Activated T-helper 2 cell treated with anti-CD3 and anti-CD28 coated beads, Interferon-gamma antibody, Interleukin-2, Interleukin-4, amounts not matched to agents 10 μg/mL and 5 μg/mL and 100 μg/mL, durations not matched to agents 14 hours and 24 hours and 36 hours (primary cell): ENCODE data around the gene PIP5K1B. TPM values are rescaled to one million over a fixed set of nuclear protein-coding genes. Genes with fewer than 3 reads are reported as not detected.

Experiments
- DNase-seq: peaks from one replicate; pipeline ENCODE4 v3.0.0; 2021; ENCODE audit warnings: low spot score
- H3K27ac Mint-ChIP-seq: one replicate; pipeline ENCODE4 v1.8.0; 2021; ENCODE audit warnings: mixed read lengths
- H3K27me3 Mint-ChIP-seq: one replicate; pipeline ENCODE4 v1.8.0; 2021; ENCODE audit warnings: low read depth, mixed read lengths
- H3K36me3 Mint-ChIP-seq: one replicate; pipeline ENCODE4 v1.8.0; 2021; ENCODE audit warnings: low read depth, mixed read lengths
- H3K4me1 Mint-ChIP-seq: one replicate; pipeline ENCODE4 v1.8.0; 2021; ENCODE audit warnings: low read depth, mixed read lengths
- H3K4me3 Mint-ChIP-seq: one replicate; pipeline ENCODE4 v1.8.0; 2021; ENCODE audit warnings: low read depth, mild to moderate bottlenecking, moderate library complexity, mixed read lengths
- H3K9me3 Mint-ChIP-seq: one replicate; pipeline ENCODE4 v1.8.0; 2021; ENCODE audit warnings: mixed read lengths
- intact Hi-C: fragments of 100-400 bp; cut with micrococcal nuclease; formaldehyde crosslinking; loops from one replicate; pipeline ENCODE4 v1.15.1; 2023
- total RNA-seq: library from RNA; stranded (reverse); gene quantifications from 2 replicates; pipeline ENCODE4 v1.2.3, GENCODE V29; 2022

Gene PIP5K1B
- total RNA-seq, 1 donor from 2014 or later = 76.2 TPM

GRCh38 chr9:68927165-68927564, 222.1 kb downstream of the PIP5K1B start:
- no peak overlapping the region for H3K27ac Mint-ChIP-seq
- H3K4me3 Mint-ChIP-seq = no peak overlapping the region
- H3K4me1 Mint-ChIP-seq = peaks cover 29% of the 10 kb centered on the region
- no peaks in the 10 kb centered on the region for H3K27me3 Mint-ChIP-seq
- H3K36me3 Mint-ChIP-seq = peaks cover 55% of the 10 kb centered on the region
- intact Hi-C loops = no loop called here
- no peaks in the 10 kb centered on the region for H3K9me3 Mint-ChIP-seq
- no peak for DNase-seq

DNA sequence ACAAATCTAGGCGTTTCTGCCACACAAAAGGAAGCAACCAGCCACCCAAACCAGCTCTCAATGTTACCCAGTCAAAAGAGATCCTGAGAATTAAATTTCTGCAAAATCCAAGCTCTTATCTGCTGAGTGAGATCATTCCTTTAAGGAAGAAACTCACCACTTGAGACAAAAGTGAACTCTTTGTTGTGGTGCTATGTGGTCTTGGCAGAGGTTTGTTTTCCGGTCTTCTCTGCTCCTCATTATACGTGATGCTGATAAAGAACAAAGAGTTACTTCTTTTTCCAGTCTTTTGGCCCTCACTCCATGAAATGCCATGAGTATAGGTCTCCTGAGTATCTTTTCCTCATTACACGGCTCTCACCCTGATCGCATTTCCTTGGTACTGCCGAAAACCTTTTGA, 226.8 kb downstream of the PIP5K1B start:
- H3K4me1 Mint-ChIP-seq = peaks cover 43% of the 10 kb centered on the region
- H3K4me3 Mint-ChIP-seq = no peak overlapping the region
- H3K27ac Mint-ChIP-seq = peak overlapping the region; percentile 34
- H3K9me3 Mint-ChIP-seq = no peaks in the 10 kb centered on the region
- H3K27me3 Mint-ChIP-seq = no peaks in the 10 kb centered on the region
- DNase-seq = no peak
- H3K36me3 Mint-ChIP-seq = peaks cover 58% of the 10 kb centered on the region
- intact Hi-C loops = loop anchor here (1.0 kb wide), 1 partner anchor 15 kb away; no protein-coding TSS in a partner anchor

DNA sequence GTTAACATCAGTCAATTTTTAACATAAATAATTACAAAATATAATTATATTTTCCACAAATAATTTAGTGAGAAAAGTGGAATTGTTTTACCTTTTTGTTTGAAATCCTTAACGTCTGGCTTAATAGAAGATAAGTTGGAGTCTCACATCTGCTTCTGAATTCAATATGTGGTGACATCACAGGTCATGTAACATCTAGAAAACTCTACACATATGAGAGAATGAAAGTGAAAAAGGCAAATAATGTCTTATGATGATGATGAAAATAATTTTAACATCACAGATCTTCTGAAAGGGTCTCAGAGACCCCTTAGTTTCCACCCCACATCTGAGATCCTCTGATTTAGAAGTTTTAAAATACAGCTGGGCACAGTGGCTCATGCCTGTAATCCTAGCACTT, 227.4 kb downstream of the PIP5K1B start:
- intact Hi-C loops = loop anchor here (1.0 kb wide), 1 partner anchor 15 kb away; no protein-coding TSS in a partner anchor
- Mint-ChIP-seq H3K36me3 (peaks cover 60% of the 10 kb centered on the region), H3K27ac (peak overlapping the region; percentile 6), H3K4me1 (peaks cover 43% of the 10 kb centered on the region), H3K4me3 (no peak overlapping the region), H3K27me3 (no peaks in the 10 kb centered on the region), H3K9me3 (no peaks in the 10 kb centered on the region)
- DNase-seq = no peak

DNA sequence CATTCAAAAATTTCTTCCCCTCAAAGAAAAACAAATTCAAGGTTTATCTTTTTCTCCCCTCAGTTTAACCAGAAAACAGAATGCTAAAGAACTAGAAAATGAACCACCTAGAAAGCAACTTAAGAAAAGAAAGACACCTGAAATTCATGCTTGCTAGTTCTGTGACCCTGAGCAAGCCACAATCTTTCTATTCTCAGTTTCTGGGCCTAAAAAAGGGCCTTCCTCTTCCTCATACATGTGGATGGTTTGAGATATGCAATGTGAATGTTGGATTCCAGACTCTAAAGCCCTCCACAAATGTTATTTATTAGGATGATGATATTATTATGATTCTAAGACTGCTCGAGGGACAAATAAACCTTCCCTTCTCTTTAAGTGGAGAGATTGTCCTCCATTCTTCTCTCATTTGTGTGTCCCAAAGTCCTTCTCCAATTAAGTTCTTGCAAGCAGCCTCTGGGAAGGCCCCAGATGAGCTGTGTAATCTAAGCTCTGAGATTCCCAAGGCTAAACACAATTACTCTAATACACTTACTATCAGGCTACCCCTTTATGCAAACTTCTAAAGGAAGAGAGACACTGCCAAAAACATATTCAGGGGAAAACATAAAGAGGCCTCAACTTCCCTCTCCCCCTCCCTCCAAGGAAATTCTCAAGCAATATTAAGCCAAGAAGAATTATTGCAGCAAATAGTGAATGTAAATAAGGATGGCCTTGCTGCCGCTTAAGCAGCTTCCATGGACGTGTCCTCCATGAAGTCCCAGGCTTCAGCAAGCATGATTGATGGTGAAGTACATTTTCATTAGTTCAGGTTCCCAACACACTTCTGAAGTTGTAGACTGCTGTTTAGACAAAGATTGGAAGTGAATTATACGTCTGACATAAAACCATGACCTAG, 228.6 kb downstream of the PIP5K1B start:
- Mint-ChIP-seq H3K4me1 (peaks cover 41% of the 10 kb centered on the region), H3K27ac (peak overlapping the region; percentile 72), H3K36me3 (peaks cover 62% of the 10 kb centered on the region), H3K4me3 (peak overlapping the region; percentile 30), H3K9me3 (no peaks in the 10 kb centered on the region), H3K27me3 (peaks cover 1% of the 10 kb centered on the region)
- intact Hi-C loops = no loop called here
- DNase-seq = no peak

- peaks cover 65% of the 10 kb centered on the region for H3K36me3 Mint-ChIP-seq
- peaks cover 40% of the 10 kb centered on the region for H3K4me1 Mint-ChIP-seq
- no peak for DNase-seq
- intact Hi-C loops = no loop called here
- no peak overlapping the region for H3K27ac Mint-ChIP-seq
- H3K9me3 Mint-ChIP-seq = no peaks in the 10 kb centered on the region
- H3K27me3 Mint-ChIP-seq = peaks cover 1% of the 10 kb centered on the region
- H3K4me3 Mint-ChIP-seq = no peak overlapping the region
Measured at GRCh38 chr9:68934329-68934644, 229.2 kb downstream of the PIP5K1B start.

GRCh38 chr9:68940573-68940972, 235.5 kb downstream of the PIP5K1B start:
- Mint-ChIP-seq H3K4me1 (peaks cover 25% of the 10 kb centered on the region), H3K27ac (no peak overlapping the region), H3K27me3 (peaks cover 1% of the 10 kb centered on the region), H3K9me3 (no peaks in the 10 kb centered on the region), H3K36me3 (peaks cover 81% of the 10 kb centered on the region), H3K4me3 (no peak overlapping the region)
- DNase-seq = no peak
- intact Hi-C loops = loop anchor here (5.0 kb wide), 1 partner anchor 57 kb away; no protein-coding TSS in a partner anchor

DNA sequence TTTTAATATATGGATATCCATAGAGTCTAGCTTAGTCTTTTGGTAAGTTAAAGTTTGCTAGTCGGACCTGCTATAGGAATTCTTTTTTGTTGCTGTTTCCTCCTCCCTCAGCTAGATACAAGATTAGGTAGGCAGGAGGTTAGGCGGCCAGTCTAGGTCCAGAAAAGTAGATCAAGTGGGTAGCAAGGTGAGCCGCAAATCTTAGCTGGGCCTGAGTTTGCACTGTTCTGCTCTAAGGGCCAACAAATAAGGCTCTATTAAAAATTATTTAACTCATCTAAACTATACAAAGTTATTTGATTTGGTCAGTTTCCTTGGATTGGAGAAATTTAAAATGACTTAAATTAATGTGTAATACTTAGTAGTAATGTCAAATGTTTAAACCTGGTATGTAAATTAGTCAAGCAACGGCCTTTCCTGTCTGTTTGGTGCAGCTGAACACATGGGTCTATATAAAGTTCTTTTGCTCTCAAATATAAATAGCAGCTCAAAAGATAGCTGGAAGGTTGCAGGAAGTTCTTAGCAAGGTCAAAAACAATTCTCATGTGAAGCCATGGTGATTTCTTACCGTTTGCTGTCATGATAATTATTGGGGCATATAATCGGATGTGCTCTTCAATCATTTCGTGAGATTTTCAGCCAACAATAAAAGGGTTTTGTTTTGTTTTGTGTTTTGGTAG, 236.9 kb downstream of the PIP5K1B start:
- Mint-ChIP-seq H3K4me3 (no peak overlapping the region), H3K9me3 (no peaks in the 10 kb centered on the region), H3K27me3 (peaks cover 1% of the 10 kb centered on the region), H3K36me3 (peaks cover 81% of the 10 kb centered on the region), H3K27ac (no peak overlapping the region), H3K4me1 (peaks cover 29% of the 10 kb centered on the region)
- intact Hi-C loops = loop anchor here (5.0 kb wide), 1 partner anchor 55 kb away; no protein-coding TSS in a partner anchor
- no peak for DNase-seq

DNA sequence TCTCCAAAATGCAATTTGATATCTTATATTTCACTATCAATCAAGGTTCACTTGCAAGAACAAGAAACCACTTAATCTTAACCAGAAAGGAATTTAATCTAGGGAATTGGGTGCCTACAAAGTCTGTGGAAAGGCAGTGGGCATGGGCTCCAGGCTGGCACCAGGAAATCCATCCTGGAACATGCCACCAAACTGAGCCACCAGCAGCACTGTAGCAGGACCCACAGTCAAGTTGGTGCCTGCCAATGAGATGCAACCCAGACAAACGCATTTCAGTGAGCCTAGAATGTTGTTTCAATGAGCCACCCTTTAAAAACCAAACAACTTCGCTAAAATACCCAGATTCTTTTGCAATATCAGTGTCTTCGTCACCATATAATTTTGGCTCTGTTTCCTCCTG, 237.8 kb downstream of the PIP5K1B start:
- Mint-ChIP-seq H3K27ac (no peak overlapping the region), H3K27me3 (no peaks in the 10 kb centered on the region), H3K36me3 (peaks cover 79% of the 10 kb centered on the region), H3K9me3 (no peaks in the 10 kb centered on the region), H3K4me3 (no peak overlapping the region), H3K4me1 (peaks cover 35% of the 10 kb centered on the region)
- no peak for DNase-seq
- intact Hi-C loops = loop anchor here (5.0 kb wide), 1 partner anchor 55 kb away; no protein-coding TSS in a partner anchor

- DNase-seq = no peak
- Mint-ChIP-seq H3K4me3 (no peak overlapping the region), H3K9me3 (no peaks in the 10 kb centered on the region), H3K27me3 (no peaks in the 10 kb centered on the region), H3K4me1 (peaks cover 68% of the 10 kb centered on the region), H3K27ac (peak overlapping the region; percentile 83), H3K36me3 (peaks cover 73% of the 10 kb centered on the region)
- intact Hi-C loops = loop anchor here (1.0 kb wide), 1 partner anchor 15 kb away; no protein-coding TSS in a partner anchor
Measured at GRCh38 chr9:68947015-68947414, 242.0 kb downstream of the PIP5K1B start.

- Mint-ChIP-seq H3K9me3 (no peaks in the 10 kb centered on the region), H3K27me3 (no peaks in the 10 kb centered on the region), H3K4me3 (no peak overlapping the region), H3K36me3 (peaks cover 69% of the 10 kb centered on the region), H3K4me1 (peaks cover 77% of the 10 kb centered on the region), H3K27ac (peak overlapping the region; percentile 83)
- intact Hi-C loops = loop anchor here (1.0 to 2.0 kb wide), 8 partner anchors 16 to 295 kb away; no protein-coding TSS in a partner anchor
- DNase-seq = no peak
Measured at GRCh38 chr9:68947842-68948569, 243.0 kb downstream of the PIP5K1B start.

DNA sequence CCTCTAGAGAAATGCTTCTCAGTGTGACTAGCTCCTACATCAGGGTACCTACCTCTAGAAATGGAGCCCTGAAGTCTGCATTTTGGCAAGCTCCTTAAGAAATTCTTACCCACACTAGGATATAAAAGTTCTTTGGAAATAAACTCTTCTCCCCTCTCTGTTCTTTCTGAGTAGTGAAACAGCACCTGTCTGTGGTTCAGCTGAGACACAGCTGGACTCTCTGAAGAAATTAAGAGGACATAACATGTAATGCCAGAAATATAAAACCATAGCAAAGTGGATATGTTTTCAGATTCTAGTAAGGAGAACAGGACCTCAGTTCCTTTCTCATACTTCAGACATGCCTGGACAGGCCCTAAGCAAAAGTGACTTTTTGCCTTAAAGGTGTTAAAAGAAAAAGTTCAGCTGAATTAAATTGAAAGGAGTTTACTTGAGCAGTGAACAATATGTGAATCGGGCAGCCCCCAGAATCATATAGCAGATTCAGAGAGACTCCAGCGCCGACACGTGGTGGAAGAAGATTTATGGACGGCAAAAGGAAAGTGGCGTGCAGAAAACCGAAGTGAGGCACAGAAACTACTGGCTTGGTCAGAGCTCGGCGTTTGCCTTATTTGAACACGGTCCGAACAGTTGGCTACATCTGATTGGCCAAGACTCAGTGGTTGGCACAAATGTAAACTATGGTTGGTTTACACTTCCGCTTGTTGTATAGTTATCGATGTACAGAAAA, 244.4 kb downstream of the PIP5K1B start:
- no peak for DNase-seq
- intact Hi-C loops = loop anchor here (1.0 to 2.0 kb wide), 5 partner anchors 31 to 365 kb away; no protein-coding TSS in a partner anchor
- H3K27ac Mint-ChIP-seq = peak overlapping the region; percentile 74
- no peak overlapping the region for H3K4me3 Mint-ChIP-seq
- H3K4me1 Mint-ChIP-seq = peaks cover 72% of the 10 kb centered on the region
- H3K9me3 Mint-ChIP-seq = no peaks in the 10 kb centered on the region
- H3K27me3 Mint-ChIP-seq = no peaks in the 10 kb centered on the region
- H3K36me3 Mint-ChIP-seq = peaks cover 68% of the 10 kb centered on the region

- Mint-ChIP-seq H3K4me1 (peaks cover 74% of the 10 kb centered on the region), H3K9me3 (no peaks in the 10 kb centered on the region), H3K36me3 (peaks cover 69% of the 10 kb centered on the region)
Measured at GRCh38 chr9:68950188-68950587, 245.1 kb downstream of the PIP5K1B start.

More at GRCh38 chr9:68950188-68950587, 245.1 kb downstream of the PIP5K1B start:
- intact Hi-C loops = loop anchor here (5.0 kb wide), 1 partner anchor 77 kb away; no protein-coding TSS in a partner anchor
- Mint-ChIP-seq H3K27ac (peak overlapping the region; percentile 74), H3K4me3 (no peak overlapping the region), H3K27me3 (no peaks in the 10 kb centered on the region)
- DNase-seq = no peak
